ENCODE results near the gene PLD6. TPM values are rescaled to one million over a fixed set of nuclear protein-coding genes. Genes with fewer than 3 reads are reported as not detected.

PLD6 gene
- total and polyA plus RNA-seq, 2 experiments from 2014 or later: 0.63 to 0.97 TPM

DNA sequence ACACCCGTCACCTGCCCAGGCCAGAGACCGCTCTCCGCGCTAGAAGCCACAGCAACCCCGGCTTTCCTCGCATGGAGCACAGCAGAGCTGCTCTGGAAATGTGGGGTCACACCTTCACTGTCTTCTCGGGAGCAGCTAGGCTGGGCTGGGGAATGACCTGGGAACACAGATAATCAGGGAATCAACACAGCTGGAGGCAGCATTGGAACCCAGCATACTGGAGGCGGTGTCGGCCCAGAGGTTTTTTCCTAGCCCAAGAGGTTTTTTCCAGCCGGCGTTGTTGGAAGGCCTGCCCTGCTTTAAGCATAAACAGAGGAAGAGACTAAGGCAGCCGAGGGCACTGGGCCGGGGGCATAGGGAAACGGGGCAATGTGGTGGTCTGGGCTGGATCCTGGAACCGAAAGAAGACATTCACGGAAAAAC is 791 bp upstream of the PLD6 start:
- no peaks in the 10 kb centered on the region for H4K20me1 ChIP-seq (ENCODE audit: insufficient read depth, poor library complexity, severe bottlenecking)
- H3K9me2 ChIP-seq (replicated peaks; ENCODE audit: insufficient read depth): no peaks in the 10 kb centered on the region
- H3K79me2 ChIP-seq: no peaks in the 10 kb centered on the region
- no peaks in the 10 kb centered on the region for H3K27me3 ChIP-seq
- WGBS (ENCODE audit: low lambda C conversion rate, missing lambda C conversion rate): 92% methylated on average over 16 of the region's 16 CpGs
- H3K27ac ChIP-seq: no peak overlapping the region
- no peaks in the 10 kb centered on the region for H3K4me1 ChIP-seq (ENCODE audit: insufficient read depth)
- H3K9me3 ChIP-seq (ENCODE audit: low read depth): no peaks in the 10 kb centered on the region
- no peaks in the 10 kb centered on the region for H3K36me3 ChIP-seq (replicated peaks; ENCODE audit: insufficient read depth, low read depth)
- no peak overlapping the region for H3K4me2 ChIP-seq
- no peak for DNase-seq (ENCODE audit: low spot score)
- no peak overlapping the region for H3K4me3 ChIP-seq
- no peak overlapping the region for H2AFZ ChIP-seq
- no peak for TF ChIP-seq EZH2 (IDR thresholded peaks at IDR 0.05; ENCODE audit: borderline replicate concordance)
- TF ChIP-seq EZH2phosphoT487 (IDR thresholded peaks at IDR 0.05; ENCODE audit: low read depth, severe bottlenecking, unreplicated experiment): no peak
- no peak for TF ChIP-seq CTCF (IDR thresholded peaks at IDR 0.05; ENCODE audit: poor library complexity)

DNA sequence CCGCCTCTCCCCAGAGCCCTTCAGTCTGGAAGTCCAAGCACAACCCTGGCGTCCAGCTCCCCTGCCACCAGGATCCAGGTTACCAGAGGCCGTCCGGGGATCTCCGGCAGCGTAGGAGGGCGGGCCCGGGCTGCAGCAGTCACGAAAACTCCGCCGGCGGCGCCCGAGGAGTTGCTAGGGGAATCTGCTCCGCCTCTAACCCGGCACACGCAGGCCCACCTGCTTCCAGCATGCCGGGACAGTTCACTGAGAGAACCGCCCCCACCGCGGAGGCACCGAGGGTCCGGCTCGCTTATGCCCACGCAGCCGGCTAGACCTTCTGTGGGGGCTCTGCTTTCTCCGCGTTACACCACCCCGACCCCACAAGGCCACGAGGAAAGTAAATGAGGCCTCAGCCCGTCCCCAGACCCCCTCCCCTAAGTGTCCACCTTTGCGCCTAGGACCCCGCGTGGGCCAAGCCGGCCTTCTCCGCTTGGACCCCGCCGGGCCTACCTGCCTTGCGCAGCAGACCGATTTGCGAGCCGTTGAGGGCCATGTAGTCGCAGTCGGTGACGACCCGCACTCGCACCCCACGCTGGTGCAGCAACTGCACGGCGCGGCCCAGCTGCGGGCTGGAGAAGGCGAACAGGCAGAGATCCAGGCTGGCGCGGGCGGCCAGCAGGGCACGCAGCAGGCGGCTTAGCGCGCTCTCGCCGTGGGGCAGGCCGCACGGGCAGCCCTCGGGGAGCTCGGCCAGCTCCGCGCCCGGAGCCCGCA is 587 bp downstream of the PLD6 start:
- no peak for DNase-seq (ENCODE audit: low spot score)
- H3K27ac ChIP-seq: no peak overlapping the region

DNA sequence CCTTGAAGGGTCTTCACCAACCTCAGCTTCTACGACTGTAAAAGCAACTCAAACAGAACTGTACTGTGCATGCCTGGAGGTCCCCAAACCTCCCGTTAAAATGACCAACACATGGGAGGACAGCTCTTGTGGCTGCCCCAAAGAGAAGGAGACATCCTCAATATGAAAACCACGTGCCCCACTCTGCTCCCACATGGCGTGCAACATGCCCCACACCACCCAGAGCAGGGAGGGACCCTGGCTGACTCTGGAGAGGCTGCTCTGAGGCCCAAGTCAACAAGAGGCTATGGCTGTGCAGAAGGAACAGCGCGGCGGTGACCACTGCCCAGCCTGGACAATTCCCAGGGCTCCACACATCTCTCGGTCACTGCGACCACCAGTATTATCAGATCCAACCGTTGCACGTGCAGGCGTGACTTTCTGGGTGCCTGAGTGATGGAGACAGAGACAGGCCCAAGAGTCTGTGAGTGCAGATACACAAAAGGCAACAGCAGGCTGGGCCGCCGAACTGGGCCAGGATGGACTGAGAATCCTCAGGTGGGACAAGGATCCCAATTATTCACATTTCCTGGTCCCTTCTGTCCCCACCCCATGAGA is 1.4 kb downstream of the PLD6 start:
- Histone ChIP-seq H2AFZ (no peak overlapping the region), H3K79me2 (no peaks in the 10 kb centered on the region), H3K4me3 (no peak overlapping the region), H4K20me1 (ENCODE audit: insufficient read depth, poor library complexity, severe bottlenecking) (no peaks in the 10 kb centered on the region), H3K36me3 (replicated peaks; ENCODE audit: insufficient read depth, low read depth) (no peaks in the 10 kb centered on the region), H3K9me2 (replicated peaks; ENCODE audit: insufficient read depth) (no peaks in the 10 kb centered on the region), H3K27me3 (no peaks in the 10 kb centered on the region), H3K4me1 (ENCODE audit: insufficient read depth) (no peaks in the 10 kb centered on the region), H3K9me3 (ENCODE audit: low read depth) (no peaks in the 10 kb centered on the region), H3K4me2 (no peak overlapping the region), H3K27ac (no peak overlapping the region)
- WGBS (ENCODE audit: low lambda C conversion rate, missing lambda C conversion rate): 91% methylated on average over 14 of the region's 14 CpGs
- TF ChIP-seq CTCF (IDR thresholded peaks at IDR 0.05; ENCODE audit: poor library complexity) (no peak), EZH2phosphoT487 (IDR thresholded peaks at IDR 0.05; ENCODE audit: low read depth, severe bottlenecking, unreplicated experiment) (no peak), EZH2 (IDR thresholded peaks at IDR 0.05; ENCODE audit: borderline replicate concordance) (no peak)
- no peak for DNase-seq (ENCODE audit: low spot score)

More for the DNA sequence above, 587 bp downstream of the PLD6 start:
- H3K4me1 ChIP-seq (ENCODE audit: insufficient read depth): no peaks in the 10 kb centered on the region
- no peaks in the 10 kb centered on the region for H3K27me3 ChIP-seq
- H3K4me3 ChIP-seq: no peak overlapping the region
- no peaks in the 10 kb centered on the region for H3K79me2 ChIP-seq
- H3K36me3 ChIP-seq (replicated peaks; ENCODE audit: insufficient read depth, low read depth): no peaks in the 10 kb centered on the region
- H4K20me1 ChIP-seq (ENCODE audit: insufficient read depth, poor library complexity, severe bottlenecking): no peaks in the 10 kb centered on the region
- no peaks in the 10 kb centered on the region for H3K9me3 ChIP-seq (ENCODE audit: low read depth)
- no peak overlapping the region for H3K4me2 ChIP-seq
- TF ChIP-seq CTCF (IDR thresholded peaks at IDR 0.05; ENCODE audit: poor library complexity) (no peak), EZH2 (IDR thresholded peaks at IDR 0.05; ENCODE audit: borderline replicate concordance) (no peak)
- 96% methylated on average over 41 of the region's 70 CpGs for WGBS (ENCODE audit: low lambda C conversion rate, missing lambda C conversion rate)
- no peaks in the 10 kb centered on the region for H3K9me2 ChIP-seq (replicated peaks; ENCODE audit: insufficient read depth)
- no peak overlapping the region for H2AFZ ChIP-seq
